Measurements from ENCODE around the gene CHMP1A.
A peak's percentile ranks its signal among the peaks of the same experiment; 100 is the strongest.
"Not testable (repeated sequence)": the region's sequence is repeated elsewhere in the genome, so short reads cannot be mapped to it uniquely, and the experiment has no call there.

CHMP1A gene

GRCh38 chr16:89657442-89658220 is at the start of gene CHMP1A, which contains the start of gene SPATA33:
CHMP1A (minus strand) TSS chr16:89657708; CDS start chr16:89657588, 120 bp downstream.
SPATA33 (plus strand) TSS chr16:89657836; CDS start chr16:89657912, 76 bp downstream.
- peaks cover 24% of the 10 kb centered on the region for H3K4me1 Mint-ChIP-seq
- peaks cover 25% of the 10 kb centered on the region for H3K36me3 Mint-ChIP-seq (ENCODE audit: insufficient read depth)
- no peaks in the 10 kb centered on the region for H3K9me3 Mint-ChIP-seq
- H3K27me3 Mint-ChIP-seq, result no peaks in the 10 kb centered on the region
- peak within 1 kb of the TSS; percentile 89 for H3K27ac Mint-ChIP-seq (ENCODE audit: low read depth)
- H3K4me3 Mint-ChIP-seq, result peak within 1 kb of the TSS; percentile 84
- DNase-seq (ENCODE audit: low spot score in 2 of 2) (peak; percentile 90 to 91), ATAC-seq (replicated peaks; ENCODE audit: extremely low read depth, poor library complexity, severe bottlenecking) (peak; percentile 91)

DNA sequence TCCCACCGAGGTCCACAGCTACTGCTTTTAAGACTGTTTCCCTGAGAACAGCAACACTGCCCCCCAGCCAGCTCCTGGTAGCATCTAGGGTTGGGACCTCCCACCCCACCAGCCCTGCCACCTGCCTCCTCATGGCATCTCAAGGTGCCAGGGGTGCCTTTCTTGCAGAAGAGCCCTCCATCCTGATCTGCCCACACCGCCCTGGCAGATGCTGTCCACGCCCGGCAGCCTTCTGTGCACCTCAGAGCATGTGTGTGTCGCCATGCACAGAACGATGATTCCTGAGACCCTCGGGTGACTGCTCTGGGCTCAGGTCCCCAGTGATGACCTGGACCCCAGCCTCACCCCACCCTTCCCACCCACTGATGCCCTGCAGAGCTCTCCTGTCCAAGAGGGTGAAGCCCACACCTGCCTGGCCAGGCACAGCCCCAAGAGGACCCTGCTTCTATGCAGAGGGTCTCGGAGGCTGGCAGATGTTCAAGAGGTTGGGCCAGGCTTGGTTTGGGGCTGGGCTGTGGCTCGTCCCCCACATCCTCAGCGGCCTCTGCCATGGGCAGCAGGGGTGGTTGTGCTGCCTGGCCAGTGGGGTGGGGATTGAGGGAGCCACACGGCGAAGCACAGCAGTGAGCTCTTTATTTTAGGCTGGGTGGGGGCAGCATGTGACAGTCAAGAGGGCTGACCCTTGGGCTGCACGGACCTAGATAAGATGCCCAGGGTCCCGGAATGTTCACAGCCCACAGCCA is 49.2 kb upstream of the CHMP1A start:
- H3K27ac Mint-ChIP-seq (ENCODE audit: low read depth), result no peak overlapping the region
- H3K36me3 Mint-ChIP-seq (ENCODE audit: insufficient read depth), result peaks cover 5% of the 10 kb centered on the region
- DNase-seq (ENCODE audit: low spot score in 2 of 2), result no peak

DNA sequence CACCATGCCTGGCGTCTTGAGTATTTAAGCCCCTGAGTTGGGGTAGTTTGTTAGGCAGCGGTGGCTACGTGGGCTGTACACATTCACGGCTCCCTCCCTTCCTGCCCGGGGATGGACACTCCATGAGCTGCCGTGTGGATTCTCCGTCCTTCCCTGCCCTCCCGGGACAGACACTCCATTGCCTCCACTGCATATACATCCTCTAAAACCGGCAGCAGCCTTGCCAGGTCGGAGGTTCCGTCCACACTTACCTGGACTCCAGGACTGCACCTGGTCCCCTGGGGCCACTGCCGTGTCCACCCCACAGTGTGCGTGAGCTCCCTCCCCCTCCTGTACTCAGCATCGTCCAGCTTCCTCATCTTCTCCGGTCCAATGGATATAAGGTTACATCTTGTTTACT is 47.5 kb upstream of the CHMP1A start:
- ATAC-seq (replicated peaks; ENCODE audit: extremely low read depth, poor library complexity, severe bottlenecking), result no peak
- peak overlapping the region; percentile 41 for H3K27ac Mint-ChIP-seq (ENCODE audit: low read depth)

More for the DNA sequence above, 49.2 kb upstream of the CHMP1A start:
- no peaks in the 10 kb centered on the region for H3K27me3 Mint-ChIP-seq
- no peaks in the 10 kb centered on the region for H3K9me3 Mint-ChIP-seq
- H3K4me1 Mint-ChIP-seq, result peaks cover 6% of the 10 kb centered on the region
- no peak for ATAC-seq (replicated peaks; ENCODE audit: extremely low read depth, poor library complexity, severe bottlenecking)
- no peak overlapping the region for H3K4me3 Mint-ChIP-seq

GRCh38 chr16:89704281-89704680 is 46.8 kb upstream of the CHMP1A start:
- Mint-ChIP-seq H3K27me3 (no peaks in the 10 kb centered on the region), H3K4me3 (no peak overlapping the region)
- ATAC-seq (replicated peaks; ENCODE audit: extremely low read depth, poor library complexity, severe bottlenecking), result no peak

More for the DNA sequence above, 47.5 kb upstream of the CHMP1A start:
- H3K27me3 Mint-ChIP-seq, result no peaks in the 10 kb centered on the region
- peaks cover 9% of the 10 kb centered on the region for H3K4me1 Mint-ChIP-seq
- H3K36me3 Mint-ChIP-seq (ENCODE audit: insufficient read depth), result peaks cover 11% of the 10 kb centered on the region
- no peaks in the 10 kb centered on the region for H3K9me3 Mint-ChIP-seq
- no peak overlapping the region for H3K4me3 Mint-ChIP-seq
- DNase-seq (ENCODE audit: low spot score in 2 of 2), result no peak

DNA sequence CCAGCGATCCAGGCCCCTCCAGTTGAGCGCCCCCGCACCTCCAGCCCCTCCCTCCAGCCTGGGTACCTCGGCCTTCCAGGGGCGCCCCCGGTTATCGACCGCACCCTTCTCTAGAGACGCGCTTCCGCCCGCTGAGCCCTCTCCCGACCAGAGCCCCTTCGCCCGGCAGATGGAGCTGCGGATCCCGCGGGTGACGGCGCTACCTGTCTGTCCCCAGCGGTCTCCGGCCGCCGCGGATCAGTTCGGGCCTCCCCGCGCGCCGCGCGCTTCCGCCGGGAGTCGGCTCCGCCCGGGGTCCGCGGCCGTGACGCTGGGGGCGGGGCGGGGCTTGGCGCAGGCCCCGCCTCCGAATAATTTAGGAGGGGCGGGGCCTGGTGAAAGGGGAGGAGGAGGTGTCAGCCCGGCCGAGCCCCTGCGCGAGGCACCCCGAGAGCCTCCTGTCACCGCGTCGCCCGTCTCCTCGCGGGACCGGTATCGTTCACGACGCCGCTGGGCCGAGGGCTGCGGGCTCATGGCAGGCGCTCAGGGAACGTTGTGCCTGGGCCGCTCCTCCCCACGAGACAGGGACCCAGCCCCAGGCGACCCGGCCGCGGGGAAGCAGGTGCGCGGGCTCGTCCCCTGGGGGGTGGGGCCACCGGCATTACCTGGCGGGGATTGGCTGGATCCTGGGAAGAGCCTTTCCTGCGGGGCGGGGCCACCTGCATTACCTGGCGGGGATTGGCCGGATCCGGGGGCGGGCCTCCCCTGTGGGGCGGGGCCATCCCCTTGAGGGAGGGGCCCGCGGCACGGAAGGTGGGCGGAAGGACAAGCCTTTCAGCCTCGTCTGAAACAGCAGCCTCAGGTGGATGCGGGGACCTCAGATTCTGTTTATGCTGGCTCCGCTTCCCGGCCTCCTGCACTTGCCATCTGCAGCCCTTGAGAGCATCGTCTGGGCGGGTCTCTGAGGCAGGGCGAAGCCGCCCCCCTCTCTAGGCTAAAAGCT is 44.2 kb upstream of the CHMP1A start, which contains the start of gene SPATA2L:
SPATA2L (minus strand) TSS at position 281 of the 982 bp plus-strand sequence. CDS start 473 bp downstream, outside the sequence.
- Mint-ChIP-seq H3K36me3 (ENCODE audit: insufficient read depth) (peaks cover 16% of the 10 kb centered on the region), H3K27me3 (no peaks in the 10 kb centered on the region), H3K9me3 (no peaks in the 10 kb centered on the region), H3K4me3 (peak within 1 kb of the TSS; percentile 78), H3K27ac (ENCODE audit: low read depth) (peak within 1 kb of the TSS; percentile 87), H3K4me1 (peaks cover 19% of the 10 kb centered on the region)
- DNase-seq (ENCODE audit: low spot score in 2 of 2) (peak; percentile 94 to 98), ATAC-seq (replicated peaks; ENCODE audit: extremely low read depth, poor library complexity, severe bottlenecking) (peak; percentile 64)

More at GRCh38 chr16:89704281-89704680, 46.8 kb upstream of the CHMP1A start:
- H3K9me3 Mint-ChIP-seq, result no peaks in the 10 kb centered on the region
- H3K27ac Mint-ChIP-seq (ENCODE audit: low read depth), result no peak overlapping the region
- H3K36me3 Mint-ChIP-seq (ENCODE audit: insufficient read depth), result peaks cover 11% of the 10 kb centered on the region
- peaks cover 12% of the 10 kb centered on the region for H3K4me1 Mint-ChIP-seq
- no peak for DNase-seq (ENCODE audit: low spot score in 2 of 2)

- H3K4me3 Mint-ChIP-seq, result peak overlapping the region; percentile 78
- ATAC-seq (replicated peaks; ENCODE audit: extremely low read depth, poor library complexity, severe bottlenecking) (peak; percentile 52), DNase-seq (ENCODE audit: low spot score in 2 of 2) (peak; percentile 45 to 53)
- no peaks in the 10 kb centered on the region for H3K27me3 Mint-ChIP-seq
- H3K27ac Mint-ChIP-seq (ENCODE audit: low read depth), result peak overlapping the region; percentile 87
- peaks cover 22% of the 10 kb centered on the region for H3K4me1 Mint-ChIP-seq
- H3K36me3 Mint-ChIP-seq (ENCODE audit: insufficient read depth), result peaks cover 18% of the 10 kb centered on the region
- no peaks in the 10 kb centered on the region for H3K9me3 Mint-ChIP-seq
These were observed 43.3 kb upstream of the CHMP1A start for GRCh38 chr16:89700649-89701424.

- DNase-seq (ENCODE audit: low spot score in 2 of 2) (peak; percentile 91), ATAC-seq (replicated peaks; ENCODE audit: extremely low read depth, poor library complexity, severe bottlenecking) (peak; percentile 25)
- H3K27ac Mint-ChIP-seq (ENCODE audit: low read depth), result peak overlapping the region; percentile 87
- no peaks in the 10 kb centered on the region for H3K27me3 Mint-ChIP-seq
- peaks cover 27% of the 10 kb centered on the region for H3K4me1 Mint-ChIP-seq
- no peaks in the 10 kb centered on the region for H3K9me3 Mint-ChIP-seq
- peaks cover 19% of the 10 kb centered on the region for H3K36me3 Mint-ChIP-seq (ENCODE audit: insufficient read depth)
- H3K4me3 Mint-ChIP-seq, result peak overlapping the region; percentile 78
These were observed 42.7 kb upstream of the CHMP1A start for GRCh38 chr16:89700100-89700648.

DNA sequence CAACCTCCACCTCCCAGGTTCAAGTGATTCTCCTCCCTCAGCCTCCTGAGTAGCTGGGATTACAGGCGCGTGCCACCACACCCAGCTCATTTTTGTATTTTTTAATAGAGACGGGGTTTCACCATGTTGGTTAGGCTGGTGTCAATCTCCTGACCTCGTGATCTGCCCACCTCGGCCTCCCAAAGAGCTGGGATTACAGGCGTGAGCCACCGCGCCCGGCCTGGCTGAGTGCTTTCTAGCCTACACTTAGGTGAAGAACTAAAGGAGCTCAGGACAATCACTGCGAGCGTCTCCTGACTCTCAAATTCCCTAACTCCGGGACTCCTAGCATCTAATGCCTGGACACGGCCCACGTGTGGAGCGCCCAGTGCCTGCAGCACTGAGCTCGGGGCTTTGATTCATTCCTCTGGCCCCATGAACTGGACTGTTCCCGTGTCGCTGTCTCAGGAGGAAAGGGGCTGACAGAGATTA is 42.2 kb upstream of the CHMP1A start:
- peaks cover 22% of the 10 kb centered on the region for H3K36me3 Mint-ChIP-seq (ENCODE audit: insufficient read depth)
- ATAC-seq (replicated peaks; ENCODE audit: extremely low read depth, poor library complexity, severe bottlenecking); DNase-seq (ENCODE audit: low spot score in 2 of 2); H3K9me3 Mint-ChIP-seq; H3K27me3 Mint-ChIP-seq: not testable (repeated sequence)
- peak overlapping the region; percentile 87 for H3K27ac Mint-ChIP-seq (ENCODE audit: low read depth)
- H3K4me1 Mint-ChIP-seq, result peaks cover 31% of the 10 kb centered on the region
- H3K4me3 Mint-ChIP-seq, result peak overlapping the region; percentile 78

- H3K4me3 Mint-ChIP-seq; H3K9me3 Mint-ChIP-seq; H3K27me3 Mint-ChIP-seq; DNase-seq (ENCODE audit: low spot score in 2 of 2); ATAC-seq (replicated peaks; ENCODE audit: extremely low read depth, poor library complexity, severe bottlenecking): not testable (repeated sequence)
- peaks cover 31% of the 10 kb centered on the region for H3K4me1 Mint-ChIP-seq
- H3K27ac Mint-ChIP-seq (ENCODE audit: low read depth), result peak overlapping the region; percentile 32
- peaks cover 26% of the 10 kb centered on the region for H3K36me3 Mint-ChIP-seq (ENCODE audit: insufficient read depth)
These were observed 41.2 kb upstream of the CHMP1A start for GRCh38 chr16:89698717-89699116.

GRCh38 chr16:89697616-89698331 is 40.3 kb upstream of the CHMP1A start:
- DNase-seq (ENCODE audit: low spot score in 2 of 2) (no peak), ATAC-seq (replicated peaks; ENCODE audit: extremely low read depth, poor library complexity, severe bottlenecking) (no peak)
- H3K4me1 Mint-ChIP-seq, result peaks cover 31% of the 10 kb centered on the region
- H3K4me3 Mint-ChIP-seq, result no peak overlapping the region
- H3K9me3 Mint-ChIP-seq, result no peaks in the 10 kb centered on the region
- H3K27me3 Mint-ChIP-seq, result no peaks in the 10 kb centered on the region
- peak overlapping the region; percentile 29 for H3K27ac Mint-ChIP-seq (ENCODE audit: low read depth)
- peaks cover 32% of the 10 kb centered on the region for H3K36me3 Mint-ChIP-seq (ENCODE audit: insufficient read depth)

All from central memory CD8-positive, alpha-beta T cell (primary cell).